K562 (cell line): ENCODE results near the gene TMEM43. TPM values are rescaled to one million over a fixed set of nuclear protein-coding genes. Genes with fewer than 3 reads are reported as not detected.
A peak's percentile ranks its signal among the peaks of the same experiment; 100 is the strongest.

ENCODE experiments used
- ATAC-seq: fragments of 200-7000 bp; cut with Tn5 transposase; 3 replicates; pipeline ENCODE4 v1.9.1; 2020; ENCODE audit warnings: moderate library complexity
- BruUV-seq: library from RNA; stranded (reverse); fragments of 400-500 nt; replicated peaks from 2 replicates; lab custom pipeline; 2021; lab: Mats Ljungman, UMichigan
- CTCF ChIA-PET: fragments of 300-600 bp; formaldehyde crosslinking; extraction: SDS; loops from one replicate; lab custom pipeline; 2021; ENCODE audit warnings: low intra/inter-chr PET ratio; lab: Yijun Ruan, JAX
- POLR2A ChIA-PET: fragments of 300-600, 350-650 bp; sonication (Branson Sonifier 250); formaldehyde crosslinking; extraction: SDS; loops from one replicate; lab custom pipeline; 2021; ENCODE audit warnings: antibody characterized with exemption, inconsistent platforms; lab: Yijun Ruan, JAX
- DNase-seq, 4 experiments: peaks; one replicate each; pipeline versions ENCODE4 v3.0.0 to v3.0.0-alpha.2; 2011 to 2018; ENCODE audit warnings: low spot score in 3 of 4, mixed read lengths in 3 of 4; ENCODE audit errors: extremely low read depth in 1 of 4
- FAIRE-seq: peaks from 2 replicates; lab custom pipeline; 2011; peaks lifted over from hg19 to GRCh38; lab: Jason Lieb, UNC
- H2AFZ ChIP-seq: 2 replicates; pipeline ENCODE4 v1.6.0; 2011; ENCODE audit warnings: low read depth, low read length, control low read depth, inconsistent platforms
- H3K27ac ChIP-seq: fragments of 200-600 bp; 3 replicates; pipeline ENCODE4 v1.8.0; 2011; ENCODE audit warnings: low read depth, mild to moderate bottlenecking, control low read depth, inconsistent platforms, low read length, moderate library complexity, mixed read lengths; ENCODE audit errors: extremely low read depth
- H3K27me3 ChIP-seq, 2 experiments: fragments of 300-600 bp in 1 of 2; 2 replicates in 1 of 2; 3 replicates in 1 of 2; pipeline versions ENCODE4 v1.6.0 to v1.8.0; 2011; ENCODE audit warnings: inconsistent platforms in 2 of 2, low read length in 2 of 2, mild to moderate bottlenecking in 1 of 2, mixed read lengths in 1 of 2, moderate library complexity in 1 of 2; ENCODE audit not compliant: control insufficient read depth in 2 of 2, insufficient read depth in 2 of 2
- H3K36me3 ChIP-seq: fragments of 300-600 bp; 3 replicates; pipeline ENCODE4 v1.8.0; 2011; ENCODE audit warnings: mild to moderate bottlenecking, low read length, inconsistent platforms; ENCODE audit not compliant: control insufficient read depth, insufficient read depth
- H3K4me1 ChIP-seq, 2 experiments: fragments of 200-600 bp in 1 of 2; replicated peaks in 1 of 2; 2 replicates in 1 of 2; 3 replicates in 1 of 2; pipeline versions ENCODE4 v1.5.1 to v1.8.0; 2011; ENCODE audit warnings: inconsistent platforms in 2 of 2, low read length in 2 of 2, mild to moderate bottlenecking in 1 of 2, mixed read lengths in 1 of 2, moderate library complexity in 1 of 2; ENCODE audit not compliant: control insufficient read depth in 2 of 2, insufficient read depth in 2 of 2
- H3K4me2 ChIP-seq: 2 replicates; pipeline ENCODE4 v1.6.1; 2011; ENCODE audit warnings: low read length, control low read depth, inconsistent platforms, mixed read lengths; ENCODE audit not compliant: insufficient read depth
- H3K4me3 ChIP-seq: fragments of 200-600 bp; sonication (generic), shearing (Covaris generic); 2 replicates; pipeline ENCODE4 v1.5.1; 2016; ENCODE audit warnings: control low read depth, inconsistent platforms
- H3K79me2 ChIP-seq: fragments of 200-600 bp; 3 replicates; pipeline ENCODE4 v1.8.0; 2011; ENCODE audit warnings: low read length, inconsistent platforms; ENCODE audit not compliant: control insufficient read depth, insufficient read depth
- H3K9ac ChIP-seq, 2 experiments: 2 replicates each; pipeline versions ENCODE4 v1.6.0 to v1.6.1; 2011; ENCODE audit warnings: low read depth in 2 of 2, low read length in 2 of 2, control low read depth in 1 of 2, inconsistent platforms in 1 of 2, mild to moderate bottlenecking in 1 of 2, mixed read lengths in 1 of 2; ENCODE audit not compliant: insufficient read depth in 1 of 2
- H3K9me1 ChIP-seq: one replicate; pipeline ENCODE4 v1.6.0; 2011; ENCODE audit warnings: inconsistent platforms, mild to moderate bottlenecking, low read length, moderate library complexity; ENCODE audit not compliant: control insufficient read depth, insufficient read depth
- H3K9me3 ChIP-seq: replicated peaks from 2 replicates; pipeline ENCODE4 v1.5.1; 2011; ENCODE audit warnings: low read depth, low read length, inconsistent platforms; ENCODE audit not compliant: control insufficient read depth, insufficient read depth
- H4K20me1 ChIP-seq: replicated peaks from 2 replicates; pipeline ENCODE4 v1.6.1; 2011; ENCODE audit warnings: low read length, inconsistent platforms, mixed read lengths; ENCODE audit not compliant: control insufficient read depth, insufficient read depth
- CC2D1A ChIP-seq: fragments of 450-650 bp; IDR thresholded peaks from 2 replicates; pipeline ENCODE4 v1.6.1; 2017; ENCODE audit warnings: mild to moderate bottlenecking
- FOS ChIP-seq: IDR thresholded peaks from 3 replicates; pipeline ENCODE4 v1.6.1; 2011; ENCODE audit not compliant: insufficient read length; ENCODE audit errors: extremely low read depth
- HDGF ChIP-seq: fragments of 450-650 bp; IDR thresholded peaks from 2 replicates; pipeline ENCODE4 v1.6.1; 2016
- NKRF ChIP-seq: fragments of 450-650 bp; IDR thresholded peaks from 2 replicates; pipeline ENCODE4 v1.6.1; 2016; ENCODE audit warnings: borderline replicate concordance
- NR3C1 ChIP-seq: sonication (generic); formaldehyde crosslinking; IDR thresholded peaks from 2 replicates; pipeline ENCODE4 v1.8.1; 2022; ENCODE audit warnings: missing genetic modification reagents
- PCBP1 ChIP-seq: fragments of 200-400 bp; formaldehyde crosslinking; IDR thresholded peaks from 2 replicates; pipeline ENCODE4 v1.6.1; 2018; ENCODE audit warnings: mild to moderate bottlenecking, low read depth, low read length; ENCODE audit not compliant: poor library complexity, severe bottlenecking
- RAD21 ChIP-seq, 2 experiments: fragments of 250-450 bp in 1 of 2; fragments of 450-650 bp in 1 of 2; sonication (Bioruptor Pico) in 1 of 2; formaldehyde crosslinking in 1 of 2; IDR thresholded peaks in 1 of 2; conservative IDR thresholded peaks in 1 of 2; 2 replicates each; pipeline versions ENCODE4 v1.4.0 to v1.8.0; 2020 to 2022; ENCODE audit warnings: mild to moderate bottlenecking in 2 of 2, moderate library complexity in 1 of 2
- SMAD4 ChIP-seq: fragments of 250-450 bp; sonication (Bioruptor Pico); conservative IDR thresholded peaks from 2 replicates; pipeline ENCODE4 v1.8.0; 2021; ENCODE audit warnings: inconsistent platforms, mild to moderate bottlenecking, moderate library complexity
- SMARCC2 ChIP-seq: fragments of 450-650 bp; IDR thresholded peaks from 2 replicates; pipeline ENCODE4 v1.6.1; 2017; ENCODE audit warnings: antibody characterized with exemption, moderate library complexity, mild to moderate bottlenecking, low read depth
- TEAD4 ChIP-seq, 2 experiments: sonication (generic) in 1 of 2; formaldehyde crosslinking in 1 of 2; IDR thresholded peaks; 2 replicates each; pipeline versions ENCODE4 v1.6.1 to v1.8.0; 2012 to 2022; ENCODE audit warnings: borderline replicate concordance in 1 of 2, inconsistent platforms in 1 of 2, low read length in 1 of 2, mild to moderate bottlenecking in 1 of 2, missing genetic modification reagents in 1 of 2
- ZNF324 ChIP-seq: fragments of 250-450 bp; sonication (Bioruptor Pico); IDR thresholded peaks from 2 replicates; pipeline ENCODE4 v1.4.0; 2020; ENCODE audit warnings: mild to moderate bottlenecking
- ZNF431 ChIP-seq: sonication (generic); formaldehyde crosslinking; IDR thresholded peaks from 2 replicates; pipeline ENCODE4 v1.8.0; 2022; ENCODE audit warnings: mild to moderate bottlenecking, missing genetic modification reagents
- ZNF696 ChIP-seq: fragments of 250-450 bp; sonication (Bioruptor Pico); conservative IDR thresholded peaks from 2 replicates; pipeline ENCODE4 v1.4.0; 2020; ENCODE audit warnings: mild to moderate bottlenecking, moderate library complexity
- ZNF699 ChIP-seq: fragments of 250-450 bp; sonication (Bioruptor Pico); IDR thresholded peaks from 2 replicates; pipeline ENCODE4 v1.8.0; 2021; ENCODE audit warnings: mild to moderate bottlenecking, moderate library complexity; ENCODE audit not compliant: insufficient replicate concordance
- WGBS: fragments of 100-300 bp; shearing (Covaris generic); methylation state at CpG from one replicate; pipeline ENCODE4 v1.1.6; 2016; ENCODE audit warnings: low coverage, mixed read lengths; ENCODE audit not compliant: insufficient coverage; ENCODE audit errors: missing lambda C conversion rate; 5-methylcytosine and 5-hydroxymethylcytosine counted together
- in situ Hi-C: fragments of 300-500 bp; cut with MboI; formaldehyde crosslinking; loops from 4 replicates; pipeline ENCODE4 v1.15.0; 2018; ENCODE audit warnings: inconsistent platforms, mixed read lengths
- intact Hi-C: fragments of 100-400 bp; cut with micrococcal nuclease; formaldehyde crosslinking; loops from 2 replicates; pipeline ENCODE4 v1.14.2; 2022
- polyA plus RNA-seq, 8 experiments: library from polyadenylated mRNA; depleted of rRNA in 4 of 8; stranded (reverse) in 5 of 8; unstranded in 3 of 8; fragments of >200 nt; fragmentation: Nextera tagmentation in 2 of 8; fragmentation: Illumina TruSeq in 1 of 8; extraction: Ambion mirVana in 2 of 8; extraction: Trizol in 1 of 8; gene quantifications; 2 replicates each; pipeline versions ENCODE4 v1.2.1 to v1.2.3, GENCODE V29; 2011 to 2014; ENCODE audit warnings: inconsistent platforms in 1 of 8, missing spikeins in 1 of 8
- total RNA-seq, 7 experiments: library from RNA; depleted of rRNA in 6 of 7; stranded (reverse); fragments of >200 nt in 6 of 7; fragmentation: Illumina TruSeq in 2 of 7; extraction: Trizol in 2 of 7; gene quantifications; 2 replicates each; pipeline versions ENCODE4 v1.2.1 to v1.2.3, GENCODE V29; 2011 to 2021; ENCODE audit warnings: low replicate concordance in 1 of 7
- TF ChIP-seq, protein P1 (sequence below): fragments of 450-650 bp; formaldehyde crosslinking; IDR thresholded peaks from 2 replicates; pipeline ENCODE4 v1.4.0; 2022; ENCODE audit warnings: missing genetic modification characterization
- TF ChIP-seq, protein P2 (sequence below): sonication (generic); formaldehyde crosslinking; IDR thresholded peaks from 2 replicates; pipeline ENCODE4 v1.8.1; 2023; ENCODE audit warnings: mild to moderate bottlenecking, missing genetic modification reagents

Gene TMEM43
- total and polyA plus RNA-seq, 9 of the 15 experiments (the other 6 are each of a cell fraction or from before 2014, with no cell fraction given): 16.7 to 46.1 (median 35.7) TPM

GRCh38 chr3:14125193-14126016 is 553 bp downstream of the TMEM43 start:
- Histone ChIP-seq H3K27ac (peak overlapping the region; percentile 86), H3K4me2 (peak overlapping the region; percentile 95), H4K20me1 (peaks cover 10% of the 10 kb centered on the region; the same call in 1 of the 2 replicates), H3K9me3 (peaks cover 16% of the 10 kb centered on the region), H3K4me3 (peak overlapping the region; percentile 72), H3K9ac (peak overlapping the region; percentile 88 to 97), H3K79me2 (peaks cover 78% of the 10 kb centered on the region), H3K36me3 (peaks cover 63% of the 10 kb centered on the region), H2AFZ (peak overlapping the region; percentile 97), H3K9me1 (peaks cover 5% of the 10 kb centered on the region), H3K27me3 (no peaks in the 10 kb centered on the region), H3K4me1 (peaks cover 35 to 42% of the 10 kb centered on the region in 2 experiments)
- in situ Hi-C loops: no loop called here
- ChIA-PET POLR2A (interaction anchor here (0.6 to 3.5 kb wide), 18 partner anchors 7 to 388 kb away, joined by 3 to 24 read pairs (median 4); partner anchors contain the start of genes LSM3 and XPC), CTCF (no interaction called here)
- DNase-seq: peak; percentile 64 to 94 (median 78)
- peak; percentile 79 for ATAC-seq
- intact Hi-C loops: loop anchor here (10.0 kb wide), 1 partner anchor 471 kb away; no protein-coding TSS in a partner anchor
- WGBS: 0% methylated on average over 41 of the region's 44 CpGs
- TSS peak; percentile 52 for BruUV-seq
- FAIRE-seq: peak; percentile 23
- TF ChIP-seq ZNF324 (CRISPR knock-in tag) (peak; percentile 50; the same call in 1 of the 2 replicates), NKRF (peak; percentile 84), FOS (peak; percentile 62), SMAD4 (CRISPR knock-in tag) (peak; percentile 72), ZNF431 (CRISPR knock-in tag) (peak; percentile 58; the same call in 1 of the 2 replicates), TEAD4 (IDR thresholded peaks at IDR 0.05; ENCODE audit: low read length) (0 out of 2 replicates have a peak, but pooled peaks have one; percentile 6), TEAD4 (CRISPR knock-in tag; IDR thresholded peaks at IDR 0.05; ENCODE audit: borderline replicate concordance) (no peak), CC2D1A (0 out of 2 replicates have a peak, but pooled peaks have one; percentile 15), PCBP1 (peak; percentile 20), HDGF (0 out of 2 replicates have a peak, but pooled peaks have one; percentile 33), NR3C1 (CRISPR knock-in tag) (no peak), RAD21 (CRISPR knock-in tag; conservative IDR thresholded peaks at IDR 0.05 in 1 of 2, IDR thresholded peaks at IDR 0.05 in 1 of 2) (0 out of 4 replicates have a peak, but pooled peaks have one; percentile 12 to 14), ZNF699 (CRISPR knock-in tag) (no peak), SMARCC2 (0 out of 2 replicates have a peak, but pooled peaks have one; percentile 16), ZNF696 (CRISPR knock-in tag) (no peak)
- TF ChIP-seq, protein P1, sequence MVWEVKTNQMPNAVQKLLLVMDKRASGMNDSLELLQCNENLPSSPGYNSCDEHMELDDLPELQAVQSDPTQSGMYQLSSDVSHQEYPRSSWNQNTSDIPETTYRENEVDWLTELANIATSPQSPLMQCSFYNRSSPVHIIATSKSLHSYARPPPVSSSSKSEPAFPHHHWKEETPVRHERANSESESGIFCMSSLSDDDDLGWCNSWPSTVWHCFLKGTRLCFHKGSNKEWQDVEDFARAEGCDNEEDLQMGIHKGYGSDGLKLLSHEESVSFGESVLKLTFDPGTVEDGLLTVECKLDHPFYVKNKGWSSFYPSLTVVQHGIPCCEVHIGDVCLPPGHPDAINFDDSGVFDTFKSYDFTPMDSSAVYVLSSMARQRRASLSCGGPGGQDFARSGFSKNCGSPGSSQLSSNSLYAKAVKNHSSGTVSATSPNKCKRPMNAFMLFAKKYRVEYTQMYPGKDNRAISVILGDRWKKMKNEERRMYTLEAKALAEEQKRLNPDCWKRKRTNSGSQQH (CRISPR knock-in tag): no peak
- TF ChIP-seq, protein P2, sequence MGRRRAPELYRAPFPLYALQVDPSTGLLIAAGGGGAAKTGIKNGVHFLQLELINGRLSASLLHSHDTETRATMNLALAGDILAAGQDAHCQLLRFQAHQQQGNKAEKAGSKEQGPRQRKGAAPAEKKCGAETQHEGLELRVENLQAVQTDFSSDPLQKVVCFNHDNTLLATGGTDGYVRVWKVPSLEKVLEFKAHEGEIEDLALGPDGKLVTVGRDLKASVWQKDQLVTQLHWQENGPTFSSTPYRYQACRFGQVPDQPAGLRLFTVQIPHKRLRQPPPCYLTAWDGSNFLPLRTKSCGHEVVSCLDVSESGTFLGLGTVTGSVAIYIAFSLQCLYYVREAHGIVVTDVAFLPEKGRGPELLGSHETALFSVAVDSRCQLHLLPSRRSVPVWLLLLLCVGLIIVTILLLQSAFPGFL (CRISPR knock-in tag): no peak
